Gastroesophageal sphincter (tissue), 4 donors: Measurements from ENCODE around the gene MCC. TPM values are rescaled to one million over a fixed set of nuclear protein-coding genes. Genes with fewer than 3 reads are reported as not detected.

Source experiments
- ATAC-seq: fragments of 150-250 bp; one replicate; pipeline ENCODE4 v1.9.1; 2016; ENCODE audit warnings: mild to moderate bottlenecking, moderate library complexity
- H3K27ac ChIP-seq, 4 donors: fragments of 200-600 bp; sonication (generic) in 3 of 4; 1 replicate in 3 of 4; 2 replicates in 1 of 4; pipeline ENCODE4 v1.5.1; 2016 to 2019
- H3K27me3 ChIP-seq: fragments of 200-600 bp; sonication (generic); one replicate; pipeline ENCODE4 v1.5.1; 2019
- H3K36me3 ChIP-seq, 2 donors: fragments of 200-600 bp; sonication (generic); one replicate each; pipeline ENCODE4 v1.5.1; 2019; ENCODE audit warnings: control low read depth in 1 of 2
- H3K4me1 ChIP-seq, 3 donors: fragments of 200-600 bp; sonication (generic); 1 replicate in 2 of 3; 2 replicates in 1 of 3; pipeline ENCODE4 v1.5.1; 2016 to 2019; ENCODE audit warnings: control low read depth in 2 of 3
- H3K4me3 ChIP-seq, 2 donors: fragments of 200-600 bp; sonication (generic); one replicate each; pipeline ENCODE4 v1.5.1; 2019; ENCODE audit warnings: mild to moderate bottlenecking in 1 of 2, moderate library complexity in 1 of 2
- H3K9me3 ChIP-seq, 3 donors: fragments of 200-600 bp; sonication (generic); one replicate each; pipeline ENCODE4 v1.5.1; 2017 to 2019; ENCODE audit warnings: control low read depth in 2 of 3
- EP300 ChIP-seq: sonication (generic); formaldehyde crosslinking; IDR thresholded peaks from one replicate; pipeline ENCODE4 v1.6.1; 2017; ENCODE audit warnings: antibody characterized with exemption, mild to moderate bottlenecking
- POLR2A ChIP-seq, 2 donors: fragments of 450-650 bp; IDR thresholded peaks; one replicate each; pipeline ENCODE4 v1.6.1; 2017; ENCODE audit warnings: antibody characterized with exemption in 2 of 2, mild to moderate bottlenecking in 2 of 2, moderate library complexity in 1 of 2
- POLR2AphosphoS5 ChIP-seq: sonication (generic); formaldehyde crosslinking; IDR thresholded peaks from one replicate; pipeline ENCODE4 v1.6.1; 2017; ENCODE audit warnings: antibody characterized with exemption
- WGBS, 2 donors: methylation state at CpG; one replicate each; pipeline ENCODE4 v1.1.5; 2018; ENCODE audit warnings: low coverage in 1 of 2; 5-methylcytosine and 5-hydroxymethylcytosine counted together
- total RNA-seq, 4 donors: library from RNA; depleted of rRNA; stranded (reverse); fragments of >200 nt; gene quantifications; one replicate each; pipeline ENCODE4 v1.1.0, GENCODE V29; 2016
- TF ChIP-seq, protein P1 (sequence below), 4 experiments: fragments of 200-600 bp in 2 of 4; fragments of 450-650 bp in 2 of 4; sonication (generic) in 1 of 4; IDR thresholded peaks; one replicate each; pipeline ENCODE4 v1.5.1; 2017 to 2019; ENCODE audit warnings: antibody characterized with exemption in 4 of 4, mild to moderate bottlenecking in 2 of 4, moderate library complexity in 2 of 4

The MCC gene
- total RNA-seq, 4 donors from 2014 or later = 20.5 to 28.7 (median 23.5) TPM

DNA sequence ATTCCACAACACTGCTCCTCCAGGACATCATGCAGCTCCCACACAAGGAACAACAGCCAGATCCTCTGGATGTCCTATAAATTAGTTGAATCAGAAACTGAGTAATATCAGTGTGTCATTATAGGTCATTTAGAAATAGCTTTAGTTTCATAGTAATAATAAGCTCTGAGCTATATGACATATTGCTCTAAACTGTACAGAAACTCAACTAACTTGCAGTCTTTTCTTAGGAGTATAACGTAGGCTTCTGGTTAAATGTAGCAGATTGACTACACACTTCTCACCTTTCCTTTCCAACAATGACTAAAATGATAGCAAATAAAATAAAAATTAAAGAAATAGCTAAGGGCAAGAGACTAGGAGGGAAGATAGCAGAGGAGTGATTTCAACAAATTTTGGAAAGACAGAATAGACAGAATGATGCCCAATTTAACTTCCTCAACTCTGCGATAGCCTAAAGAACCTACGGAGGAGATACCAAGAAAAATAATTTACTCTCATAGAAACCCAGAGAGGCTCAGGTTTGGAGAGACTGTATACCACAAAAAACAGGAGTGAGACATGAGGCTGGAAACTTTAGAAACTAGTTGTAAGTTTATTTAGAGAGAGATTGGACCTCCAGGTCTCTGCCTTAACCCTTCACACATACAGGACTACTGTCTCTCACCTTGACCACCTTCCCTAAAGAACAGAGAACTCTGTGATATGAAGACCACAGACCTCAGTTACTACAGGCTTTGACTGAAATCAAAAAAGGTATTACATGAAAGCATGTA is 247.1 kb downstream of the MCC start:
- H3K4me1 ChIP-seq = peaks cover 0 to 10% (median 0%) of the 10 kb centered on the region in 3 donors
- H3K27ac ChIP-seq = no peak overlapping the region
- WGBS, 2 donors = 100% methylated on average over 2 to 3 of the region's 3 CpGs
- no peaks in the 10 kb centered on the region for H3K27me3 ChIP-seq
- no peaks in the 10 kb centered on the region for H3K9me3 ChIP-seq
- H3K36me3 ChIP-seq = no peaks in the 10 kb centered on the region
- H3K4me3 ChIP-seq = no peak overlapping the region
- no peak for ATAC-seq
- TF ChIP-seq, protein P1, sequence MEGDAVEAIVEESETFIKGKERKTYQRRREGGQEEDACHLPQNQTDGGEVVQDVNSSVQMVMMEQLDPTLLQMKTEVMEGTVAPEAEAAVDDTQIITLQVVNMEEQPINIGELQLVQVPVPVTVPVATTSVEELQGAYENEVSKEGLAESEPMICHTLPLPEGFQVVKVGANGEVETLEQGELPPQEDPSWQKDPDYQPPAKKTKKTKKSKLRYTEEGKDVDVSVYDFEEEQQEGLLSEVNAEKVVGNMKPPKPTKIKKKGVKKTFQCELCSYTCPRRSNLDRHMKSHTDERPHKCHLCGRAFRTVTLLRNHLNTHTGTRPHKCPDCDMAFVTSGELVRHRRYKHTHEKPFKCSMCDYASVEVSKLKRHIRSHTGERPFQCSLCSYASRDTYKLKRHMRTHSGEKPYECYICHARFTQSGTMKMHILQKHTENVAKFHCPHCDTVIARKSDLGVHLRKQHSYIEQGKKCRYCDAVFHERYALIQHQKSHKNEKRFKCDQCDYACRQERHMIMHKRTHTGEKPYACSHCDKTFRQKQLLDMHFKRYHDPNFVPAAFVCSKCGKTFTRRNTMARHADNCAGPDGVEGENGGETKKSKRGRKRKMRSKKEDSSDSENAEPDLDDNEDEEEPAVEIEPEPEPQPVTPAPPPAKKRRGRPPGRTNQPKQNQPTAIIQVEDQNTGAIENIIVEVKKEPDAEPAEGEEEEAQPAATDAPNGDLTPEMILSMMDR (IDR thresholded peaks at IDR 0.05) = no peak
- TF ChIP-seq POLR2A (IDR thresholded peaks at IDR 0.05) (no peak), EP300 (no peak), POLR2AphosphoS5 (no peak)

DNA sequence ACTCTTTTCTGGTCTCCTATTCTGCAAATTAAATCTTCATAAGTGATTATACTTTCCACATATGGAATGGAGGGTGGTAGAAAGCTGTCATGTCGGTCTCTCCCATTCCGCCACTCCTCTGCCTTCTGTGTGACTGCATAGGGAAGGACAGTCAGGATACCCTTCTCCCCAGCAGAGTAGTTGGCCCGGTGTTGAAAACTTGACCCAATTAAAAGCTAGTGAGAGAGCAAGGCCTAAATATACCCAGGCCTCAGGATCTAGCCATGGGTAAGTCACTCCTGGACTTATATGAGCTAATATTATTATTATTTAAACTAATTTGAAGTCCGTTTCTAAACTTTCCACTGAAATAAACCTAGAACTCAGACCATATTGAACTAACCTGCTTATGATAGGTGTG is 248.2 kb downstream of the MCC start:
- Histone ChIP-seq H3K4me3 (no peak overlapping the region), H3K27ac (no peak overlapping the region), H3K36me3 (no peaks in the 10 kb centered on the region), H3K27me3 (no peaks in the 10 kb centered on the region), H3K9me3 (no peaks in the 10 kb centered on the region), H3K4me1 (peaks cover 0 to under 1% (median 0%) of the 10 kb centered on the region in 3 donors)
- no peak for ATAC-seq
- TF ChIP-seq POLR2A (IDR thresholded peaks at IDR 0.05) (no peak), POLR2AphosphoS5 (no peak), EP300 (no peak)
- TF ChIP-seq, protein P1 (IDR thresholded peaks at IDR 0.05) = no peak
- 96 to 100% methylated on average over 2 to 4 of the region's 4 CpGs for WGBS, 2 donors

DNA sequence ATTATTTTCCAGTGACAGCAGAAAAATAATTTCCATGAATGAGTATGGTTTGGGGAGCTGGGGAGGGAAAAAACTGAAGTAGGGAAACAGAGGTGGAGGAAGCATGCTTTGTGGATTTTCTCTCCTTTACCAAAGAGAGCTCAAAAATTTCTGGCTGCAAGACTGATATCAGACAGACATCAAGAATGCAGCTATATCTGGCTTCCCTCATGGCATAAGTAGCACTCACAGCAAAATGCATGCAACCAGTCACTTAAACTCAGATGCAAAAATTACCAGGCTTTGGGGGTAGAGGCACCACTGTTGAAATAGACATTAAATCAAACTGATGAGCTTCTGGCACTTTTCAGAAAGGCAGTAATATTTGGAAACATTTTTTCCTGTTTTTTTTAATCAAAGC is 250.4 kb downstream of the MCC start:
- H3K4me1 ChIP-seq = peaks cover 0 to 19% (median under 1%) of the 10 kb centered on the region in 3 donors
- H3K27me3 ChIP-seq = no peaks in the 10 kb centered on the region
- ATAC-seq = no peak
- H3K4me3 ChIP-seq = no peak overlapping the region
- H3K9me3 ChIP-seq = no peaks in the 10 kb centered on the region
- no peak overlapping the region for H3K27ac ChIP-seq
- TF ChIP-seq, protein P1 (IDR thresholded peaks at IDR 0.05) = no peak
- TF ChIP-seq POLR2A (IDR thresholded peaks at IDR 0.05) = no peak
- no peak for TF ChIP-seq EP300
- no peak for TF ChIP-seq POLR2AphosphoS5
- H3K36me3 ChIP-seq = no peaks in the 10 kb centered on the region

DNA sequence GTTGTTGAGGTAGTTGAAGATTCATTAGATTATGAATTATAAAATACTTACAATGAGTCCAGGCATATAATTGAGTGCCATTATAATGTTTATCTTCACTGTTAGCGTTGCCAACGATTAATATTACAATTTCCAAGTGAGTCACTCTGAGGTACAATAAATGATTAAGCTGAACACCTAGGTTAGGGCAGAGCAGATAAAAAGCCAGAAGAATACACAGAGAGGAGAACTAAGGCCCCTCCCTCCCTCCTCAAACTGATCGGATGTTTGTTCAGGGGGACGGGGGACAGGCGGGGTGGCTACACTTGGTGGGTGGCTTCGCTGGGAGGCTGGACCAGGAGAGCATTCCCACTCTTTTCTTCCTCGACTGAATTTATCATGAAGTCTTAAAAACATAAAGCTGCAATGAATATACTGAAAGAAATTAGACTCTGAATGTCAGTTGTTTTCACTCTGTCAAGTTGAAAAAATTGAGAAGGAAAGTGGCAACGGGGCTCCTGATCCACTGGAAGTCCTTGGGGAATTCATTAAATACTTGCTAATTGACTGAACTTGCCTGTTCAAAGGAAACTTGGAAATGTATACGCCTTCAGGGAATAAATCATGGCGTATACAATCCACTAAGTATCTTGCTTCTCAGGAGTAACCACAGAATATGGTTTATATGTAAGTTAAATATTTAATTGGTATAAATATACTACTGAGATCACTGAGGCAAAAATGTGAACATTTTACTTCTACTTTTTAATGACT is 251.5 kb downstream of the MCC start:
- no peaks in the 10 kb centered on the region for H3K36me3 ChIP-seq
- H3K9me3 ChIP-seq = no peaks in the 10 kb centered on the region
- H3K4me3 ChIP-seq = no peak overlapping the region
- no peak for TF ChIP-seq EP300
- TF ChIP-seq POLR2AphosphoS5 = no peak
- TF ChIP-seq, protein P1 (IDR thresholded peaks at IDR 0.05) = no peak
- no peak for ATAC-seq
- 75% methylated on average over 8 to 9 of the region's 10 CpGs for WGBS, 2 donors
- H3K4me1 ChIP-seq = peaks cover 0 to 29% (median 4%) of the 10 kb centered on the region in 3 donors
- H3K27me3 ChIP-seq = no peaks in the 10 kb centered on the region
- H3K27ac ChIP-seq = no peak overlapping the region
